CD4-positive, alpha-beta memory T cell (primary cell): ENCODE data around the gene KIDINS220. TPM values are rescaled to one million over a fixed set of nuclear protein-coding genes. Genes with fewer than 3 reads are reported as not detected.

ENCODE experiments used
- CTCF ChIA-PET: fragments of 350-600 bp; sonication (Branson Sonifier 250); formaldehyde crosslinking; loops from one replicate; lab custom pipeline; 2021; ENCODE audit warnings: inconsistent platforms; ENCODE audit not compliant: partially characterized antibody; lab: Charles Lee
- POLR2A ChIA-PET: fragments of 350-600 bp; sonication (Branson Sonifier 250); formaldehyde crosslinking; loops from one replicate; lab custom pipeline; 2021; ENCODE audit not compliant: partially characterized antibody; lab: Charles Lee
- DNase-seq, 5 donors: peaks; one replicate each; pipeline versions ENCODE4 v3.0.0 to v3.0.0-alpha.2; 2020 to 2022; ENCODE audit warnings: mixed read lengths in 1 of 5
- H3K27ac ChIP-seq: one replicate; pipeline ENCODE4 v1.7.0; 2013; ENCODE audit warnings: low read depth, low read length
- H3K27me3 ChIP-seq: 2 replicates; pipeline ENCODE4 v1.7.0; 2013; ENCODE audit warnings: mild to moderate bottlenecking, low read length, moderate library complexity; ENCODE audit not compliant: insufficient read depth
- H3K36me3 ChIP-seq: 2 replicates; pipeline ENCODE4 v1.7.0; 2013; ENCODE audit warnings: mild to moderate bottlenecking, low read length, moderate library complexity; ENCODE audit not compliant: insufficient read depth
- H3K4me1 ChIP-seq: 2 replicates; pipeline ENCODE4 v1.7.0; 2013; ENCODE audit warnings: mild to moderate bottlenecking, low read length, moderate library complexity; ENCODE audit not compliant: insufficient read depth
- H3K4me3 ChIP-seq, 2 donors: one replicate each; pipeline ENCODE4 v1.7.0; 2013; ENCODE audit warnings: low read length in 2 of 2, mild to moderate bottlenecking in 1 of 2
- H3K9me3 ChIP-seq, 2 donors: one replicate each; pipeline ENCODE4 v1.7.0; 2013; ENCODE audit warnings: low read length in 2 of 2, control low read depth in 1 of 2; ENCODE audit not compliant: control insufficient read depth in 1 of 2
- H3K27ac Mint-ChIP-seq, 7 donors: one replicate each; pipeline ENCODE4 v1.8.0; 2020 to 2021; ENCODE audit warnings: mixed read lengths in 7 of 7, mild to moderate bottlenecking in 6 of 7, inconsistent platforms in 3 of 7, moderate library complexity in 3 of 7
- H3K27me3 Mint-ChIP-seq, 2 donors: one replicate each; pipeline ENCODE4 v1.8.0; 2020 to 2021; ENCODE audit warnings: mixed read lengths in 2 of 2
- H3K36me3 Mint-ChIP-seq, 2 donors: one replicate each; pipeline ENCODE4 v1.8.0; 2020 to 2021; ENCODE audit warnings: mixed read lengths in 2 of 2, inconsistent platforms in 1 of 2, mild to moderate bottlenecking in 1 of 2
- H3K4me1 Mint-ChIP-seq, 4 donors: one replicate each; pipeline ENCODE4 v1.8.0; 2020 to 2021; ENCODE audit warnings: mixed read lengths in 4 of 4, mild to moderate bottlenecking in 1 of 4
- H3K4me3 Mint-ChIP-seq, 8 donors: one replicate each; pipeline ENCODE4 v1.8.0; 2020 to 2021; ENCODE audit warnings: mixed read lengths in 8 of 8, mild to moderate bottlenecking in 7 of 8, moderate library complexity in 6 of 8, inconsistent platforms in 3 of 8
- H3K9me3 Mint-ChIP-seq, 8 donors: one replicate each; pipeline ENCODE4 v1.8.0; 2020 to 2021; ENCODE audit warnings: mixed read lengths in 8 of 8, mild to moderate bottlenecking in 5 of 8, inconsistent platforms in 3 of 8, moderate library complexity in 1 of 8
- intact Hi-C: fragments of 100-400 bp; cut with micrococcal nuclease; formaldehyde crosslinking; loops from one replicate; pipeline ENCODE4 v1.15.1; 2023
- polyA plus RNA-seq, 2 donors: library from polyadenylated mRNA; unstranded; fragments of 300-500 nt; fragmentation: Illumina TruSeq; gene quantifications; one replicate each; pipeline ENCODE4 v1.2.3, GENCODE V29; 2021
- total RNA-seq, 2 experiments: library from RNA; stranded (reverse); gene quantifications; one replicate each; pipeline ENCODE4 v1.2.3, GENCODE V29; 2021

Gene KIDINS220
- total and polyA plus RNA-seq, 4 experiments from 2014 or later: 15.0 to 52.3 (median 39.8) TPM

DNA sequence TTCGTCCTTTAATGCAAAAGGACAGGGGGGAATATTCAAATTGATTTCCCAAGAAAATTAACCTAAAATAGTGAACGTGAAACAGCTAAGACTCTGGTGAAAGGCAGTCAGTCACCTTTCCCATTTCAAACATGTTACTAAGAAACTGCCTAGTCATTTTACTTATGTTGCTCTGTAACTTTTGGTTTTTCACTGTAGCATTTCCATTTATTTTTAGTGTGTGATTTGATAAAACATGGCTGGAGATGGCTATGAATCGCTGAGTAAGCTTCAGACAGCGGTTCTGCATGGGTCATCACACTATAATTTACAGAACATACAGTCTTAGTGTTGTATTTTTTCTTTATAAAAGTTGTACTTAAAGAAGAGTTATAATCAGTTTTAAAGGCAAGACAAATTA lies 16.0 kb upstream of the KIDINS220 start:
- H3K4me3 Mint-ChIP-seq: no peak overlapping the region
- H3K27me3 ChIP-seq: no peaks in the 10 kb centered on the region
- H3K36me3 Mint-ChIP-seq: peaks cover 0 to 5% of the 10 kb centered on the region in 2 donors
- H3K27ac Mint-ChIP-seq: no peak overlapping the region
- peaks cover 6 to 10% of the 10 kb centered on the region in 2 donors for H3K27me3 Mint-ChIP-seq
- intact Hi-C loops: no loop called here
- ChIA-PET POLR2A (no interaction called here), CTCF (no interaction called here)
- no peaks in the 10 kb centered on the region for H3K36me3 ChIP-seq
- H3K27ac ChIP-seq: no peak overlapping the region
- H3K9me3 ChIP-seq: no peaks in the 10 kb centered on the region
- no peaks in the 10 kb centered on the region for H3K4me1 ChIP-seq
- no peak overlapping the region for H3K4me3 ChIP-seq
- no peaks in the 10 kb centered on the region for H3K4me1 Mint-ChIP-seq
- H3K9me3 Mint-ChIP-seq: no peaks in the 10 kb centered on the region
- DNase-seq: no peak

DNA sequence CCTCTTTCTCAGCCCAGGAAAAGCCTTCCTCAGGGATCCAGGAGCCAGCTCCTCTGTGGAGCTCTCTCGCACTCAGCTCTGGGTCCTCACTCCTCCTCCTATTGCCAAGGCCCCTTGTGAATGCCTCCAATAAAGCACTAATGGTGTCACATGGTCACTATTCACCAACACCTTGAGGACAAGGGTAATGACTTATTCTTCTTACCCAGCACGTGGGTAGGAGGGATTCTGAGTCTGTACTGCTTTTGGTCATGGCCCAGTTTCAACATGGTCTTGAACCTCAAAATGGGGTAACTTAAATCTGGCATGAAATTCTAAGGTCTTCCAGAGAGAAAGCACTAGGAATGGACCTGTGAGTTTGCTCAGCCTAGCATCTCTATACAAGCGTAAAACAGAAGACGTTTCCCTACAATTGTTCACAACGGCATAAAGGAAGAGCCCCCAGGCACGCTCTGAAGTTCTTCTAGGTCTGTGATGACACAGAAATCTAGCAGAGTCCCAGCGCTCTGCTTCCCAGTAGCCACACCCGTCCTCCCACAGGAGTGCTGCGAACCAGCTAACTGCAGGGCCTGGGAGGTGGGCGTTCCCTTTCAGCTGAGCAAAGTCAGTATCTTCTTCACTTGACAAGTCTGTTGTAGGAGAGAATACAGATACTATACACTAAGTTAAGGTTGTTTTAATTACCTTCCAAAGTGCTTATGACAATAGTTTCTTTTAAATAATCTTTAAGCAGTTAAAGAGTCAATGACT lies 14.6 kb upstream of the KIDINS220 start:
- H3K27me3 Mint-ChIP-seq: peaks cover 6 to 13% of the 10 kb centered on the region in 2 donors
- H3K27ac Mint-ChIP-seq: no peak overlapping the region
- CTCF ChIA-PET: no interaction called here
- Histone ChIP-seq H3K27me3 (no peaks in the 10 kb centered on the region), H3K36me3 (no peaks in the 10 kb centered on the region), H3K4me1 (no peaks in the 10 kb centered on the region), H3K9me3 (no peaks in the 10 kb centered on the region), H3K4me3 (no peak overlapping the region), H3K27ac (no peak overlapping the region)
- no peaks in the 10 kb centered on the region for H3K36me3 Mint-ChIP-seq
- POLR2A ChIA-PET: no interaction called here
- intact Hi-C loops: no loop called here
- no peak for DNase-seq
- no peaks in the 10 kb centered on the region for H3K4me1 Mint-ChIP-seq
- no peaks in the 10 kb centered on the region for H3K9me3 Mint-ChIP-seq
- H3K4me3 Mint-ChIP-seq: no peak overlapping the region

DNA sequence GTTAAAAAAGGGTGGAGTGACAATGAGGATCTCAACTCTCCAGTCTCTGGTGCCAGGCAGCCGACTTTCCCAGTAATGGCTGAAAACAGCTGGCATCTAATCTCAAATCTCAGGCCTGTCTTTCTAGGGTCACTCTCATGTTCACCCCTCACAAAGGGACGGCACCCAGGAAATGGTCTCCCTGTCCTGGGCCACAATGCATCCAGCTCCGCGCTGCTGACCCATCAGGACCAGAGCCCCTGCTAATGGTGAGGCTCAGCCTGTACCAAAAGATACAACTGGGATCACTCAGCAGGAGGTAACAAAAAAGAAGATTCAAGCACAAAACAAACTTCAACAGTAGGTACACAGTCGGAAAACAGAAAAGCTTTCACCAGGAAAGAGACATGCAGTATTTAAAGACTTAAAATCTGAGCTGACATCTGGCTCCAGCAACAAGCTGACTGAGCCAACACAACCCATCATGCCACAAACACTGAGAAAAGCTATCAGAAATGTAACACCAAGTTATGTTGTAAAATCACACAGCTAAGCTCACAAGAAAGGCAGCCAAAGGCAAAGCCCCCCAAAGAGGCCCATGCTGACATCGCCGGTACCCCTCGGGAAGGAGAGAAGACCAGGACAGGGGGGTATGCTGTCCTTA lies 13.6 kb upstream of the KIDINS220 start:
- Histone ChIP-seq H3K27ac (no peak overlapping the region), H3K4me3 (no peak overlapping the region), H3K36me3 (no peaks in the 10 kb centered on the region), H3K9me3 (no peaks in the 10 kb centered on the region), H3K27me3 (no peaks in the 10 kb centered on the region), H3K4me1 (no peaks in the 10 kb centered on the region)
- no peaks in the 10 kb centered on the region for H3K36me3 Mint-ChIP-seq
- POLR2A ChIA-PET: no interaction called here
- peaks cover 16 to 23% of the 10 kb centered on the region in 2 donors for H3K27me3 Mint-ChIP-seq
- no peak overlapping the region for H3K27ac Mint-ChIP-seq
- CTCF ChIA-PET: no interaction called here
- intact Hi-C loops: no loop called here
- H3K9me3 Mint-ChIP-seq: no peaks in the 10 kb centered on the region
- DNase-seq: no peak
- H3K4me1 Mint-ChIP-seq: no peaks in the 10 kb centered on the region
- H3K4me3 Mint-ChIP-seq: no peak overlapping the region

DNA sequence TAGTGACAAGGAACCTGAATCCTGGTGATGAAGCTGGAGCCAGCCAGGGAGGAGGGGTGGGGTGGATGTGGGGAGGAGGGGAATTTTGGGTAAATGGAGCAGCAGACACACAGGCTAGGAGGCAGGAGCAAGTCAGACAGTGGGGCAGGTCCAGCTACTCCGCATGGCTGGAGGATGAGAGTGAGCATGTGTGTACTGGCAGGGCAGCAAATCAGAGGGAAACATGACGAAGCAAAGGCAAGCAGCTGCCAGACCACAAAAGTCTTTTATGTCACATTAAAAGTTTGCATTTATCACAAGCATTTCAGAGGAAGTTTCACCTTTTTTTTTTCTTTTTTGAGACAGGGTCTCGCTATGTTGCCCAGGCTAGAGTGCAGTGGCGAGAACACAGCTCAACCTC lies 11.9 kb upstream of the KIDINS220 start:
- H3K9me3 ChIP-seq: no peaks in the 10 kb centered on the region
- CTCF ChIA-PET: no interaction called here
- no peaks in the 10 kb centered on the region for H3K4me1 ChIP-seq
- DNase-seq: no peak
- POLR2A ChIA-PET: no interaction called here
- Mint-ChIP-seq H3K9me3 (no peaks in the 10 kb centered on the region), H3K27me3 (peaks cover 21 to 30% of the 10 kb centered on the region in 2 donors), H3K36me3 (no peaks in the 10 kb centered on the region), H3K4me3 (no peak overlapping the region), H3K27ac (no peak overlapping the region), H3K4me1 (no peaks in the 10 kb centered on the region)
- intact Hi-C loops: no loop called here
- H3K27ac ChIP-seq: no peak overlapping the region
- no peaks in the 10 kb centered on the region for H3K36me3 ChIP-seq
- no peak overlapping the region for H3K4me3 ChIP-seq
- no peaks in the 10 kb centered on the region for H3K27me3 ChIP-seq

DNA sequence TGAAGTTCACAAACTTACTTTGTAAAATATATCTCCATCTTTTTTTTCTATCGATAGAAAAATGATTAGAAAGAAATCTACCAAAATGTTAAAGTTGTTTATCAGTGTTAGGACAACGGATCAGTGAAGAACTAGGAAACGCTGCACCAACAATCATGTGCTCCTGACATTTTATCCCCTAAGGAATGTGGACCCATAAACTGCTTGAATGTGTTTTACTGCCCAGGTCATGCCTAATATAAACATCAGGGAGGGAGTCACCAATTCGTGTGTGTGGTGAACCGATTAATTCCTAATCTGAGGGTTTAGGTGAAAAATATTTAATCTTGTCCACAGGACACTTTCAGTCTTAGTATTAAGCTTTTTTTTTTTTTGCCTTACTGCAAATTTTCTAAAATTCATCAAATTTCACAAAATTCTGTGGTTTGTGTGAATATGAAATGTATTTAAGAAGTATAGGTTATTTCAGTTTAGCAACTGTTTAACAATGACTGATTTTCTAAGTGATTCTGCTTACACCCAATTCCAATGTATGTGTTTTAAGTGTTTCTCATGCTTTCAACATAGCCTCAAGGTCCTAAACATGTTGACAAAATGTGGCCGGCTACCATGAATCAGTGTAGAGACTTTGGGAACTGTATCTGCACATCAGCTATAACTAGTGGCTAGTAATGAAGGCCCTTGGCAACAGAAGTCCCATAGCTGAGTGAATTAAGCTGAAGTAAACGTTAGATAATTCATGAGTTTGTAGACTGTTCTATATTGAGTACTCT lies 11.1 kb upstream of the KIDINS220 start:
- CTCF ChIA-PET: no interaction called here

DNA sequence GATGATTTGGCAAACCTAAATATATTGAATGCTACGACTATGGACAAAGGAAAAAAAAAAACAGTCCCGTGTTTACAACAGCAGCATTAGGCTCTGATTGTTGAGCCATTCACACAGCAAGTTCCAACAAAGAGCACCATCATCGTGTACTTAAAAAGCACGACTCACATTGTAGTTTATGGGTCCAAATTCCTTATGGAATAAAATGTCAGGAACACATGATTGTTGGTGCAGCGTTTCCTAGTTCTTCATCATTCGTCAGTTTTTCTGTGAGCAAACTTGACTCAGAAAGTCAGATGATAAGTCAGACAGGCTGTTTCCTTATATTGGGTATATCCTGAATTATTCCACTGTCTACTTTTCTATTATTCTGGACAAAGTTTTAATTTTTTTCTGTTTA lies 10.0 kb upstream of the KIDINS220 start:
- Mint-ChIP-seq H3K27ac (no peak overlapping the region), H3K4me3 (no peak overlapping the region), H3K36me3 (no peaks in the 10 kb centered on the region), H3K9me3 (no peaks in the 10 kb centered on the region), H3K4me1 (no peaks in the 10 kb centered on the region), H3K27me3 (peaks cover 20 to 28% of the 10 kb centered on the region in 2 donors)
- intact Hi-C loops: no loop called here
- H3K9me3 ChIP-seq: no peaks in the 10 kb centered on the region
- ChIA-PET CTCF (no interaction called here), POLR2A (no interaction called here)
- DNase-seq: no peak
- no peaks in the 10 kb centered on the region for H3K36me3 ChIP-seq
- H3K4me1 ChIP-seq: no peaks in the 10 kb centered on the region
- no peak overlapping the region for H3K4me3 ChIP-seq
- H3K27me3 ChIP-seq: no peaks in the 10 kb centered on the region
- no peak overlapping the region for H3K27ac ChIP-seq

More for the DNA sequence above, 11.1 kb upstream of the KIDINS220 start:
- intact Hi-C loops: no loop called here
- POLR2A ChIA-PET: no interaction called here
- H3K27ac ChIP-seq: no peak overlapping the region
- Mint-ChIP-seq H3K36me3 (no peaks in the 10 kb centered on the region), H3K4me1 (no peaks in the 10 kb centered on the region), H3K9me3 (no peaks in the 10 kb centered on the region), H3K27ac (no peak overlapping the region), H3K27me3 (peaks cover 24 to 30% of the 10 kb centered on the region in 2 donors), H3K4me3 (no peak overlapping the region)
- H3K9me3 ChIP-seq: no peaks in the 10 kb centered on the region
- no peaks in the 10 kb centered on the region for H3K4me1 ChIP-seq
- no peak overlapping the region for H3K4me3 ChIP-seq
- H3K36me3 ChIP-seq: no peaks in the 10 kb centered on the region
- no peak for DNase-seq
- H3K27me3 ChIP-seq: no peaks in the 10 kb centered on the region

DNA sequence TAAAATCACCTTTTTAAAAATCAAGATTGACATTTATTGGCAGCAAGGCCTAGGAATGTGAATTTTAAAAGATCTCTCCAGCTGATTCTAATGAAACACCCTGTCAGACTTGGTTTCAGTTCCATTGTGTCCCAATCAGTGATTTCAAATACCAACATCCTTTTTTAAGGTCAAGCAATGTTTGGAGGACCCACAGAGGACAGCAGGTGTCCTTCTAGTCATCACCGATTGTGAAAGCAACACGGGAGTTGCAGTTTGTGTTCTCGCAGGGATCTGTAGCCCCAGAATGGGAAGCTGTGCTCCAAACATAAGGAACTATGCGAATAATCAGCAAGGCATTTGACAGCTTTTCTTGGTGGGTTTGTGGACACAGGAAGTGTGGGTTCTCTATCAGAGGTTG lies 4.5 kb upstream of the KIDINS220 start:
- Mint-ChIP-seq H3K27me3 (peaks cover 16 to 18% of the 10 kb centered on the region in 2 donors), H3K4me1 (peaks cover 2 to 17% (median 9%) of the 10 kb centered on the region in 4 donors), H3K4me3 (no peak overlapping the region), H3K36me3 (peaks cover 0 to 4% of the 10 kb centered on the region in 2 donors), H3K27ac (no peak overlapping the region), H3K9me3 (no peaks in the 10 kb centered on the region)
- no peak for DNase-seq
- H3K27me3 ChIP-seq: no peaks in the 10 kb centered on the region
- POLR2A ChIA-PET: no interaction called here
- no peaks in the 10 kb centered on the region for H3K9me3 ChIP-seq
- CTCF ChIA-PET: no interaction called here
- no peaks in the 10 kb centered on the region for H3K36me3 ChIP-seq
- peaks cover 5% of the 10 kb centered on the region for H3K4me1 ChIP-seq
- H3K27ac ChIP-seq: no peak overlapping the region
- intact Hi-C loops: no loop called here
- no peak overlapping the region for H3K4me3 ChIP-seq
